CD8-positive, alpha-beta memory T cell (primary cell): ENCODE measurements around the gene C10orf95. TPM values are rescaled to one million over a fixed set of nuclear protein-coding genes. Genes with fewer than 3 reads are reported as not detected.

Source experiments
- polyA plus RNA-seq: library from polyadenylated mRNA; unstranded; fragments of 300-500 nt; fragmentation: Illumina TruSeq; gene quantifications from one replicate; pipeline ENCODE4 v1.2.3, GENCODE V29; 2021
- total RNA-seq, 2 experiments: library from RNA; stranded (reverse); gene quantifications; one replicate each; pipeline ENCODE4 v1.2.3, GENCODE V29; 2021

Gene C10orf95
- total and polyA plus RNA-seq, 3 experiments from 2014 or later = 0.57 to 0.70 (median 0.62) TPM

Other genes with a start within 250 kb of the C10orf95 start
- not detected for gene ELOVL3, start 225.2 kb downstream of the C10orf95 start, total RNA-seq
- not detected for gene ELOVL3, start 225.2 kb downstream of the C10orf95 start, polyA plus RNA-seq
- not detected for gene PITX3, start 210.0 kb downstream of the C10orf95 start, total RNA-seq
- gene PITX3, start 210.0 kb downstream of the C10orf95 start, polyA plus RNA-seq = not detected
- gene GBF1, start 206.0 kb downstream of the C10orf95 start, total RNA-seq = 10 to 100 TPM; 38.7 to 39.2 TPM
- gene GBF1, start 206.0 kb downstream of the C10orf95 start, polyA plus RNA-seq = 21.6 TPM
- gene NFKB2, start 55.8 kb downstream of the C10orf95 start, total RNA-seq = 100 to 1,000 TPM; 323 to 324 TPM
- 14.0 TPM for gene NFKB2, start 55.8 kb downstream of the C10orf95 start, polyA plus RNA-seq
- gene PSD, start 32.8 kb downstream of the C10orf95 start, total RNA-seq = 1 to 10 TPM; 2.5 to 3.2 TPM
- gene PSD, start 32.8 kb downstream of the C10orf95 start, polyA plus RNA-seq = 1.9 TPM
- gene FBXL15, start 30.7 kb downstream of the C10orf95 start, total RNA-seq = 10 to 100 TPM; 13.5 to 16.3 TPM
- gene FBXL15, start 30.7 kb downstream of the C10orf95 start, polyA plus RNA-seq = 33.4 TPM
- gene CUEDC2, start 19.0 kb downstream of the C10orf95 start, total RNA-seq = 10 to 100 TPM; 62.4 to 64.8 TPM
- 61.7 TPM for gene CUEDC2, start 19.0 kb downstream of the C10orf95 start, polyA plus RNA-seq
- gene ACTR1A, start 51.2 kb upstream of the C10orf95 start, total RNA-seq = 10 to 100 TPM; 79.6 to 80.4 TPM
- gene ACTR1A, start 51.2 kb upstream of the C10orf95 start, polyA plus RNA-seq = 76.4 TPM
- gene SUFU, start 52.4 kb upstream of the C10orf95 start, total RNA-seq = 1 to 10 TPM; 7.5 to 8.3 TPM
- 8.3 TPM for gene SUFU, start 52.4 kb upstream of the C10orf95 start, polyA plus RNA-seq
- gene TRIM8, start 192.9 kb upstream of the C10orf95 start, total RNA-seq = 10 to 100 TPM; 72.0 to 74.5 TPM
- gene TRIM8, start 192.9 kb upstream of the C10orf95 start, polyA plus RNA-seq = 63.9 TPM